ENCODE results near the gene PVALB.
A peak's percentile ranks its signal among the peaks of the same experiment; 100 is the strongest.

PVALB gene

GRCh38 chr22:36816636-36817524, at the start of gene PVALB:
TSS of gene PVALB (minus strand) at chr22:36817035. CDS start at chr22:36817005, 30 bp downstream.
- DNase-seq (ENCODE audit: low read depth in 2 of 2, low spot score in 1 of 2), result no peak

GRCh38 chr22:36865346-36865745, 48.5 kb upstream of the PVALB start:
- no peak for DNase-seq (ENCODE audit: low read depth in 2 of 2, low spot score in 1 of 2)

GRCh38 chr22:36864454-36865215, 47.8 kb upstream of the PVALB start:
- no peak for DNase-seq (ENCODE audit: low read depth in 2 of 2, low spot score in 1 of 2)

- DNase-seq (ENCODE audit: low read depth in 2 of 2, low spot score in 1 of 2), result no peak
Observed at GRCh38 chr22:36863979-36864378, 47.1 kb upstream of the PVALB start.

- DNase-seq (ENCODE audit: low read depth in 2 of 2, low spot score in 1 of 2), result no peak
Observed at GRCh38 chr22:36863281-36863680, 46.4 kb upstream of the PVALB start.

GRCh38 chr22:36862251-36863242, 45.7 kb upstream of the PVALB start:
- DNase-seq (ENCODE audit: low read depth in 2 of 2, low spot score in 1 of 2), result no peak

GRCh38 chr22:36860821-36861659, 44.2 kb upstream of the PVALB start, which contains the start of gene NCF4:
TSS of gene NCF4 (plus strand) at chr22:36861006. CDS start at chr22:36861172, 166 bp downstream.
- DNase-seq (ENCODE audit: low read depth in 2 of 2, low spot score in 1 of 2), result no peak

GRCh38 chr22:36860438-36860820, 43.6 kb upstream of the PVALB start:
- DNase-seq (ENCODE audit: low read depth in 2 of 2, low spot score in 1 of 2), result no peak

GRCh38 chr22:36860017-36860416, 43.2 kb upstream of the PVALB start:
- DNase-seq (ENCODE audit: low read depth in 2 of 2, low spot score in 1 of 2), result no peak

GRCh38 chr22:36858966-36859365, 42.1 kb upstream of the PVALB start:
- DNase-seq (ENCODE audit: low read depth in 2 of 2, low spot score in 1 of 2), result no peak

- DNase-seq (ENCODE audit: low read depth in 2 of 2, low spot score in 1 of 2), result no peak
Observed at GRCh38 chr22:36858156-36858555, 41.3 kb upstream of the PVALB start.

GRCh38 chr22:36856792-36857135, 39.9 kb upstream of the PVALB start:
- DNase-seq (ENCODE audit: low read depth in 2 of 2, low spot score in 1 of 2), result no peak

- peak; percentile 91 to 98 for DNase-seq (ENCODE audit: low read depth in 2 of 2, low spot score in 1 of 2)
Observed at GRCh38 chr22:36856121-36856791, 39.4 kb upstream of the PVALB start.

- DNase-seq (ENCODE audit: low read depth in 2 of 2, low spot score in 1 of 2), result no peak
Observed at GRCh38 chr22:36855478-36855877, 38.6 kb upstream of the PVALB start.

- DNase-seq (ENCODE audit: low read depth in 2 of 2, low spot score in 1 of 2), result peak; percentile 46 to 73
Observed at GRCh38 chr22:36853407-36854099, 36.7 kb upstream of the PVALB start.

- no peak for DNase-seq (ENCODE audit: low read depth in 2 of 2, low spot score in 1 of 2)
Observed at GRCh38 chr22:36852056-36852973, 35.5 kb upstream of the PVALB start.

GRCh38 chr22:36850682-36851081, 33.8 kb upstream of the PVALB start:
- DNase-seq (ENCODE audit: low read depth in 2 of 2, low spot score in 1 of 2), result no peak

- DNase-seq (ENCODE audit: low read depth in 2 of 2, low spot score in 1 of 2), result no peak
Observed at GRCh38 chr22:36850056-36850455, 33.2 kb upstream of the PVALB start.

Measured in stimulated activated CD8-positive, alpha-beta memory T cell treated with anti-CD3 and anti-CD28 coated beads, Interleukin-4, amount 100 ng/mL, for 1 hour (primary cell).